ENCODE results near the gene YRDC. TPM values are rescaled to one million over a fixed set of nuclear protein-coding genes. Genes with fewer than 3 reads are reported as not detected.

Gene YRDC
- total and polyA plus RNA-seq, 4 donors = 8.5 to 12.2 (median 10.7) TPM

DNA sequence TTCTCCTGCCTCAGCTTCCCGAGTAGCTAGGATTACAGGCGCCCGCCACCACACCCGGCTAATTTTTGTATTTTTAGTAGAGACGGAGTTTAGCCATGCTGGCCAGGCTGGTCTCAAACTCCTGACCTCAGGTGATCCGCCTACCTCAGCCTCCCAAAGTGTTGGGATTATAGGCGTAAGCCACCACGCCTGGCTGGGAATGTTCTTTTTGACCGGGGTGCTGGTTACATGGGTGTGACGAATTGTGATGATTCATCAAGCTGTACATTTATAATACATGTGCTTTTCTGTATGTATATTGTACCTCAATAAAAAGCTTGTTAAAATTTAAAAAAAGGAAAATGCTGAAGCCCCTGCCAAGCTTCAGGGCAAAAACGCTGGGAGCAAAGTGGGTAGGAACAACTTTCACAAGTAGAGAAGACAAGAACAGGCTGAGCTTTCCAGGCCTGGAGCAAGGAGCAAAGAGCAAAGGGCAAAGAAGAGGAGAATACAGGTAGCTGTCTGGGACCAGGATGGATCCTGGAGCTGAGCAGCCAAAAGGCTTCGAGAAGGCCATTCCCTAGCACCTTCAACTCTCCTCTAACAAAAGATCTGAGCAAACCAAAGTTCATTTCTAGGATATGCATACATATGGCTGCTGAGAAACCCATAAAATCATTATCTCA, 20.5 kb upstream of the YRDC start:
- Histone ChIP-seq H3K9me3 (ENCODE audit: control insufficient read depth, low read length) (no peaks in the 10 kb centered on the region), H3K36me3 (ENCODE audit: control insufficient read depth in 1 of 2, insufficient read depth in 2 of 2, low read length in 1 of 2) (peaks cover 6 to 8% of the 10 kb centered on the region in 2 donors), H3K4me1 (ENCODE audit: control insufficient read depth in 1 of 2, insufficient read depth in 2 of 2, low read length in 2 of 2) (no peaks in the 10 kb centered on the region), H3K27ac (ENCODE audit: low read depth in 1 of 2, low read length in 2 of 2) (no peak overlapping the region), H3K27me3 (ENCODE audit: control insufficient read depth in 1 of 2, insufficient read depth in 2 of 2, low read length in 1 of 2) (no peaks in the 10 kb centered on the region), H3K4me3 (ENCODE audit: low read length in 2 of 2) (no peak overlapping the region)
- DNase-seq = no peak
- 88 to 95% methylated on average over 12 of the region's 12 CpGs for WGBS, 2 donors
- ATAC-seq (ENCODE audit: low FRiP score) = no peak
- intact Hi-C loops (cut with DNase I) = no loop called here

DNA sequence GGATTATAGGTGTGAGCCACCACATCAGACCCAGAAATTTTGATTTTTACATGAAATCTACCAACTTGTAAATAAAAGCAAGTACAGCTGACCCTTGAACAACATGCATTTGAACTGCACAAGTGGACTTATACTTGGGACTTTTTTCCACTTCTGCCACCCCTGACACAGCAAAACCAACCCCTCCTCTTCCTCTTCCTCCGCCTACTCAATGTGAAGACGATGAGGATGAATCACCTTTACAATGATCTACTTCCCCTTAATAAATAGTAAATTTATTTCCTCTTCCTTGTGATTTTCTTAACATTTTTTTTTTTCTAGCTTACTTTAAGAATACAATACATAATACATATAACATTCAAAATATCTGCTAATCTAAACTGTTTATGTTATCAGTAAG, 17.5 kb upstream of the YRDC start:
- ATAC-seq (ENCODE audit: low FRiP score) = no peak
- intact Hi-C loops (cut with DNase I) = no loop called here
- Histone ChIP-seq H3K27ac (ENCODE audit: low read depth in 1 of 2, low read length in 2 of 2) (no peak overlapping the region), H3K36me3 (ENCODE audit: control insufficient read depth in 1 of 2, insufficient read depth in 2 of 2, low read length in 1 of 2) (peaks cover 3 to 5% of the 10 kb centered on the region in 2 donors), H3K27me3 (ENCODE audit: control insufficient read depth in 1 of 2, insufficient read depth in 2 of 2, low read length in 1 of 2) (no peaks in the 10 kb centered on the region), H3K4me1 (ENCODE audit: control insufficient read depth in 1 of 2, insufficient read depth in 2 of 2, low read length in 2 of 2) (no peaks in the 10 kb centered on the region), H3K4me3 (ENCODE audit: low read length in 2 of 2) (no peak overlapping the region), H3K9me3 (ENCODE audit: control insufficient read depth, low read length) (no peaks in the 10 kb centered on the region)
- WGBS, 2 donors = 93 to 98% methylated on average over 2 of the region's 2 CpGs
- DNase-seq = no peak

- Histone ChIP-seq H3K9me3 (ENCODE audit: control insufficient read depth, low read length) (no peaks in the 10 kb centered on the region), H3K27ac (ENCODE audit: low read depth in 1 of 2, low read length in 2 of 2) (no peak overlapping the region), H3K4me3 (ENCODE audit: low read length in 2 of 2) (no peak overlapping the region), H3K27me3 (ENCODE audit: control insufficient read depth in 1 of 2, insufficient read depth in 2 of 2, low read length in 1 of 2) (no peaks in the 10 kb centered on the region), H3K36me3 (ENCODE audit: control insufficient read depth in 1 of 2, insufficient read depth in 2 of 2, low read length in 1 of 2) (peaks cover 3 to 5% of the 10 kb centered on the region in 2 donors), H3K4me1 (ENCODE audit: control insufficient read depth in 1 of 2, insufficient read depth in 2 of 2, low read length in 2 of 2) (no peaks in the 10 kb centered on the region)
- intact Hi-C loops (cut with DNase I) = no loop called here
- DNase-seq (no peak), ATAC-seq (ENCODE audit: low FRiP score) (no peak)
- 90 to 91% methylated on average over 2 of the region's 2 CpGs for WGBS, 2 donors
These were observed 16.0 kb upstream of the YRDC start for GRCh38 chr1:37824001-37824400.

- intact Hi-C loops (cut with DNase I) = no loop called here
- Histone ChIP-seq H3K4me3 (ENCODE audit: low read length in 2 of 2) (no peak overlapping the region), H3K27ac (ENCODE audit: low read depth in 1 of 2, low read length in 2 of 2) (no peak overlapping the region), H3K4me1 (ENCODE audit: control insufficient read depth in 1 of 2, insufficient read depth in 2 of 2, low read length in 2 of 2) (no peaks in the 10 kb centered on the region), H3K36me3 (ENCODE audit: control insufficient read depth in 1 of 2, insufficient read depth in 2 of 2, low read length in 1 of 2) (peaks cover 3 to 5% of the 10 kb centered on the region in 2 donors), H3K27me3 (ENCODE audit: control insufficient read depth in 1 of 2, insufficient read depth in 2 of 2, low read length in 1 of 2) (no peaks in the 10 kb centered on the region), H3K9me3 (ENCODE audit: control insufficient read depth, low read length) (no peaks in the 10 kb centered on the region)
- 91 to 93% methylated on average over 9 of the region's 9 CpGs for WGBS, 2 donors
- ATAC-seq (ENCODE audit: low FRiP score) (no peak), DNase-seq (no peak)
These were observed 15.2 kb upstream of the YRDC start for GRCh38 chr1:37822906-37823815.

GRCh38 chr1:37821481-37821880, 13.5 kb upstream of the YRDC start:
- H3K9me3 ChIP-seq (ENCODE audit: control insufficient read depth, low read length) = no peaks in the 10 kb centered on the region
- intact Hi-C loops (cut with DNase I) = no loop called here
- H3K4me3 ChIP-seq (ENCODE audit: low read length in 2 of 2) = no peak overlapping the region
- no peaks in the 10 kb centered on the region for H3K27me3 ChIP-seq (ENCODE audit: control insufficient read depth in 1 of 2, insufficient read depth in 2 of 2, low read length in 1 of 2)
- H3K36me3 ChIP-seq (ENCODE audit: control insufficient read depth in 1 of 2, insufficient read depth in 2 of 2, low read length in 1 of 2) = peaks cover 3 to 6% of the 10 kb centered on the region in 2 donors
- ATAC-seq (ENCODE audit: low FRiP score) = no peak
- no peaks in the 10 kb centered on the region for H3K4me1 ChIP-seq (ENCODE audit: control insufficient read depth in 1 of 2, insufficient read depth in 2 of 2, low read length in 2 of 2)
- no peak for DNase-seq
- WGBS, 2 donors = 89 to 93% methylated on average over 2 of the region's 2 CpGs
- H3K27ac ChIP-seq (ENCODE audit: low read depth in 1 of 2, low read length in 2 of 2) = no peak overlapping the region

- Histone ChIP-seq H3K9me3 (ENCODE audit: control insufficient read depth, low read length) (no peaks in the 10 kb centered on the region), H3K36me3 (ENCODE audit: control insufficient read depth in 1 of 2, insufficient read depth in 2 of 2, low read length in 1 of 2) (peaks cover 0 to 9% of the 10 kb centered on the region in 2 donors), H3K4me1 (ENCODE audit: control insufficient read depth in 1 of 2, insufficient read depth in 2 of 2, low read length in 2 of 2) (no peaks in the 10 kb centered on the region), H3K27ac (ENCODE audit: low read depth in 1 of 2, low read length in 2 of 2) (no peak overlapping the region), H3K4me3 (ENCODE audit: low read length in 2 of 2) (no peak overlapping the region), H3K27me3 (ENCODE audit: control insufficient read depth in 1 of 2, insufficient read depth in 2 of 2, low read length in 1 of 2) (no peaks in the 10 kb centered on the region)
- intact Hi-C loops (cut with DNase I) = no loop called here
- 10 to 23% methylated on average over 2 of the region's 2 CpGs for WGBS, 2 donors
- ATAC-seq (ENCODE audit: low FRiP score) = no peak
- DNase-seq = no peak
These were observed 9.5 kb upstream of the YRDC start for GRCh38 chr1:37817481-37817880.

DNA sequence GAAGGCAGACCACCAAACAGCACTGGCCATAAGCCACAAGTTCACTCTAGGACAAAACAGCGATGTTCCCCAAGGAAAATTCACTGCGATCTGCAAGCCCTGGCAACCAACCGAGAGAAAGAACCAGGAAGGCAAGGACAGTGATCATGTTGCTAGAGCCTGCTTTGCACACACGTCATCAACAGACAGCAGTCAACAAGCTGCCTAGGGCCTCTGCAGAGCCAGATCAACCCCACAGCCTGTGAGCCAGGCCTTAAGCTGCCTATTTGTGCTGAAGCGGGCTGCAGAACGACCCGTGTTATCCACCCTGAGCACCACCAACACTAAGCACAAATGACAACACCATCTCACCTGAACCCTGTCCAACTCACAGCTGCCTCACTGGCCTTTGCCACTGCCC, 6.2 kb upstream of the YRDC start:
- no peaks in the 10 kb centered on the region for H3K27me3 ChIP-seq (ENCODE audit: control insufficient read depth in 1 of 2, insufficient read depth in 2 of 2, low read length in 1 of 2)
- WGBS, 2 donors = 89 to 92% methylated on average over 7 of the region's 7 CpGs
- DNase-seq (no peak), ATAC-seq (ENCODE audit: low FRiP score) (peak; percentile 64)
- no peak overlapping the region for H3K27ac ChIP-seq (ENCODE audit: low read depth in 1 of 2, low read length in 2 of 2)
- intact Hi-C loops (cut with DNase I) = loop anchor here in 1 of 2 donors (5.0 kb wide), 1 partner anchor 43 kb away; the partner anchor contains the start of gene MTF1
- peaks cover 0 to 7% of the 10 kb centered on the region in 2 donors for H3K36me3 ChIP-seq (ENCODE audit: control insufficient read depth in 1 of 2, insufficient read depth in 2 of 2, low read length in 1 of 2)
- H3K9me3 ChIP-seq (ENCODE audit: control insufficient read depth, low read length) = no peaks in the 10 kb centered on the region
- no peak overlapping the region for H3K4me3 ChIP-seq (ENCODE audit: low read length in 2 of 2)
- H3K4me1 ChIP-seq (ENCODE audit: control insufficient read depth in 1 of 2, insufficient read depth in 2 of 2, low read length in 2 of 2) = no peaks in the 10 kb centered on the region

DNA sequence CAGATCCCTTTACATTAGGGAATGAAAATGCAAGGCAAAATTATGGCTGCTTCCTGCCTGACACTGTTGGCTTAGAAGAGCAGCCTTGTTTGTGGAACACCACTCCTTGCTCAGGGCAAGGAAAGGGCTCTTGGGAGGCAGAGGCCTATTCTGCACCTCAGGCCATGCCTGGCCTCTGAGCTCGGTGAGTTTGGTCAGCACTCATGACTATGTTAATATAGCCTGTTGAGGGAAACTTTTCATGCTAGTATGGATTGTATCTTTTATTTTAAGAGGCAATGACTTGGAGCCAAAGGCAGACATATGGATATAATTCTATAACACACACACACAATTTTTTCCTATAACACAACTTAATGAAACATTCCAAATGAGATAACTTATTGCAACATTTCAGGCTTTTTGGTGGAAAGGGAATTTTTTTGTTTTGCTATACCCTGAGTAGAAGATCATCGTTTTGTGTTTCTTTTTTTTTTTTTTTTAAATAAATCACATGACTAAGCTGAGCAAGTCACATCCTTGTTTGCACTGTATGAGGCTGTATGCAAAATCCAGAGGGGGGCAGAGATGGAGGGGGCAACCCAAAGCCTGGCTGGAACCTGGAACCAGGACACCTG, 5.6 kb upstream of the YRDC start:
- DNase-seq (no peak), ATAC-seq (ENCODE audit: low FRiP score) (no peak)
- WGBS, 2 donors = 69 to 75% methylated on average over 2 of the region's 2 CpGs
- Histone ChIP-seq H3K27me3 (ENCODE audit: control insufficient read depth in 1 of 2, insufficient read depth in 2 of 2, low read length in 1 of 2) (no peaks in the 10 kb centered on the region), H3K36me3 (ENCODE audit: control insufficient read depth in 1 of 2, insufficient read depth in 2 of 2, low read length in 1 of 2) (peaks cover 0 to 7% of the 10 kb centered on the region in 2 donors), H3K9me3 (ENCODE audit: control insufficient read depth, low read length) (no peaks in the 10 kb centered on the region), H3K4me1 (ENCODE audit: control insufficient read depth in 1 of 2, insufficient read depth in 2 of 2, low read length in 2 of 2) (no peaks in the 10 kb centered on the region), H3K4me3 (ENCODE audit: low read length in 2 of 2) (no peak overlapping the region), H3K27ac (ENCODE audit: low read depth in 1 of 2, low read length in 2 of 2) (no peak overlapping the region)
- intact Hi-C loops (cut with DNase I) = loop anchor here in 1 of 2 donors (5.0 kb wide), 1 partner anchor 44 kb away; the partner anchor contains the start of gene MTF1

All from aorta (tissue), 5 donors.